H54 (cell line): Measurements from ENCODE around the gene SPHK1.
"Not testable (repeated sequence)": the region's sequence is repeated elsewhere in the genome, so short reads cannot be mapped to it uniquely, and the experiment has no call there.

ENCODE experiments used
- DNase-seq: peaks from one replicate; pipeline ENCODE4 v3.0.0; 2011; ENCODE audit warnings: low spot score, mixed read lengths; ENCODE audit not compliant: insufficient read length
- FAIRE-seq: peaks from 3 replicates; lab custom pipeline; 2011; peaks lifted over from hg19 to GRCh38; lab: Jason Lieb, UNC
- POLR2A ChIP-seq: IDR thresholded peaks from 2 replicates; pipeline ENCODE4 v1.6.1; 2011; ENCODE audit warnings: low read depth, mild to moderate bottlenecking, low read length

Gene SPHK1

GRCh38 chr17:76354317-76354729, 30.1 kb upstream of the SPHK1 start:
- DNase-seq = no peak
- no peak for FAIRE-seq
- no peak for TF ChIP-seq POLR2A

DNA sequence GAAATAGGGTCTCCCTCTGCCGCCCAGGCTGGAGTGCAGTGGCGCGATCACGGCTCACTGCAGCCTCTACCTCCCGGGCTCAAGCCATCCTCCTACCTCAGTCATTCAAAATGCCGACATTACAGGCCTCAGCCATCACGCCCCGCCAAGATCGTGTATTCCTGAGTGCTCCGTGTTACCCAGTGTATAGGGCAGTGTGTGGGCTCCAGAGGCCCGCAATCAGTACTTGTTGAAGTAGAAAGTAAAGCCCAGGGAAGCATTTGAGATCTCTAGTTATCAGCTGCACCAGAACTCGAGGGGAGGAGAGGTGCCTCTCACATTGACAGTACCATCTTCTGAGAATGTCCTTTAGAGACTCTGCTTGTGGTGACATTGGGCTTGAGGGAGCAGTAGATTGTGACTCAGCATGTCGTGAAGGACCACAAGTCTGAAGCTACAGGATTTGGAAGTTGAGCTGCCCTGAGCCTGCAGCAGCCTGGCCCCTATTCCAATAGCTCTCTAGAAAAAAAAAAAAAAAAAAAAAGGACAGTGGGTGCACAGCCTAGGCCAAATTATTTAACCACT, 29.6 kb upstream of the SPHK1 start:
- FAIRE-seq (no peak), DNase-seq (no peak)
- TF ChIP-seq POLR2A = no peak

- DNase-seq (no peak), FAIRE-seq (no peak)
- no peak for TF ChIP-seq POLR2A
Observed at GRCh38 chr17:76356803-76357456, 27.5 kb upstream of the SPHK1 start.

DNA sequence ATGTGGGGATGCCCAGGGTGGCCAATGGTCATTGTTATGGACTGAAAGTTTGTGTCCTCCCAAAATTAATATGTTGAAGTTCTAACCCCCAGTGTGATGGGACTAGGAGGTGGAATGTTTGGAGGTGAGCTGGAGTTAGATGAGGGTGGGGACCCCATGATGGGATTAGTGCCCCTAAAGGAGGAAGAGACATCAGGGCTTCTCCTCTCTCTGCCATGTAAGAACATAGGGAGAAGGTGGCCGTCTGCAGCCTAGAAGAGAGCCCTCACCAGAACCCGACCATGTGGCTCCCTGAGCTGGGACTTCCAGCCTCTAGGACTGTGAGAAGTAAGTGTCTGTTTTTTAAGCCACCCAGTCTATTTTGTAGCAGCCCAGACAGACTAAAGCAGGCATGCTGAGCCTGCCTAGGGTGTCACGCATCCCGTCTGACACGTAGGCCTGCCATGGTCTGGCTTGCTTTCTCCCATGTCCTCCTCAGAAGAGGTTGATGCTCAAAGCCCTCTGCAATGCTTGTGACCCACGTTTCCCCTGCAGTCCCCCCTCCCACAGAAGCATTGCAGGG, 26.7 kb upstream of the SPHK1 start:
- no peak for TF ChIP-seq POLR2A
- DNase-seq = no peak
- no peak for FAIRE-seq

DNA sequence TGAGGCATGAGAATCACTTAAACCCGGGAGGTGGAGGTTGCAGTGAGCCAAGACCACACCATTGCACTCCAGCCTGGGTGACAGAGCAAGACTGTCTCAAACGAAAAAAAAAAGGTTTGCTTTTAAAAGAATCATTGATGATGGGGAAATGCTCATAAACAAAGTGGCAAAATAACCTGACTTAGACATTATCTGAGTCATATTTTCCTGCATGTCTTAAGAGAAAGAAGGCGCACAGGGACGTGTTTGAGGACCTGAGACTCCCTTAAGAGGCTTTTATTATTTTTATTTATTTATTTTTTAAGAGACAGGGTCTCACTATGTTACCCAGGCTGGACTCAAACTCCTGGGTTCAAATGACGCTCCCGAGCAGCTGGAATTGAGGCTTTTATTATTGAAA, 25.0 kb upstream of the SPHK1 start:
- no peak for FAIRE-seq

GRCh38 chr17:76359776-76360175, 24.6 kb upstream of the SPHK1 start:
- DNase-seq, FAIRE-seq: not testable (repeated sequence)

More for the DNA sequence above, 25.0 kb upstream of the SPHK1 start:
- DNase-seq = no peak
- no peak for TF ChIP-seq POLR2A

- FAIRE-seq = no peak
- TF ChIP-seq POLR2A = no peak
- DNase-seq = no peak
Observed at GRCh38 chr17:76360461-76360860, 23.9 kb upstream of the SPHK1 start.

- DNase-seq (no peak), FAIRE-seq (no peak)
- TF ChIP-seq POLR2A = no peak
Observed at GRCh38 chr17:76363107-76363842, 21.1 kb upstream of the SPHK1 start.

GRCh38 chr17:76365256-76365903, 19.0 kb upstream of the SPHK1 start:
- TF ChIP-seq POLR2A = no peak
- no peak for DNase-seq
- no peak for FAIRE-seq

DNA sequence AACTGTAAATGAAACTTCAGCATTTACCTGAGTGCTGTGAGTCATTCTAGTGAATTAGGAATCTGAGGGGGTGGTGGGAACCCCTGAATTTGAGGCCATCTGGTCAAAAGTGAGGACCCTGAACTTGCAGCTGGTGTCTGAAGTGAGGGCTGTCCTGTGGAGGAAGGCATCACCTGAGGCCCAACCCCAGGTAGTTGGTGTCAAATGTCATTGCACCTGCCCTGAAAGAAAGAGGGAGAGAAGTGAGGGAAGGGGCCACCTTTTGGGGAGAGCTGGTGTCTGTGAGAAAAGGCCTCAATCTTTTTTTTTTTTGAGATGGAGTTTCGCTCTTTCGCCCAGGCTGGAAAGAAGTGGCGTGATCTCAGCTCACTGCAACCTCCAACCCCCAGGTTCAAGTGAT, 18.2 kb upstream of the SPHK1 start:
- FAIRE-seq = no peak
- DNase-seq = no peak
- TF ChIP-seq POLR2A = no peak

DNA sequence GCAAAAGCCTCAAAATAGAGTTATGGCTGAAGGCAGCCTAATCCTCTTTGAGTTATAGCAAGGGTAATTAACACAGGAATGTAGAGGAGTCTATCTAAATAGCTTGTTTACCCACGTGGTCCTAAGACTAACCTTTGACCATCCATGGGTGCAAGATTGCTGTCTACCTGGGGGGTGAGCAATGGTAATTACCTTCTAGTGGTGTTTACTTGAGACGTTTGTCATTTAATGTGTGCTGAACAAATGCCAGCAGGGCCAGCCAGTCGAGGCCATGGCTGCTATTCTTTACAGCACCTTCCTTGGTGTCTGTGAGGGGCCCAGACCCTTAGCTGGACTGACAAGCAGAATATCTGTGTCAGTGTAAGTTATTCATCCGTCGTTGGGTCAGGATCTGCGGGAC, 16.8 kb upstream of the SPHK1 start:
- no peak for TF ChIP-seq POLR2A
- no peak for DNase-seq
- no peak for FAIRE-seq

DNA sequence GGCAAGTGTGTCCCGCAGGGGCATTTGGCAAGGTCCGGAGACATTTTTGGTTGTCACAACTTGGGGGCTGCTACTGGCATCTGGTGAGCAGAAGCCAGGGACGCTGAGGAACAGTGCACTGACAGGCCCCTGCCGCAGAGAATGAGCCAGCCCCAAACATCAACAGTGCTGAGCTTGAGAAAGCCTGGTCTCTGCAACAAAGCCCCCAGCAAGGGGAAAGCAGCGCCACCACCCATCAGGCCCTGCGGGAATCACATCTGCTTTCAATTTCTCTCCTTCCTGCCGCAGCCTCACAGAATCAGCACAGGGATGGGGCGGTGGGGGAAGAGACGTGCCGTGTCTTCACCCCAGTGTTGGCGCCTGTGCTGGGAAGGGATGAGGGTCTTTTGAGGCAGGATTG, 15.9 kb upstream of the SPHK1 start:
- TF ChIP-seq POLR2A = no peak
- no peak for FAIRE-seq

DNA sequence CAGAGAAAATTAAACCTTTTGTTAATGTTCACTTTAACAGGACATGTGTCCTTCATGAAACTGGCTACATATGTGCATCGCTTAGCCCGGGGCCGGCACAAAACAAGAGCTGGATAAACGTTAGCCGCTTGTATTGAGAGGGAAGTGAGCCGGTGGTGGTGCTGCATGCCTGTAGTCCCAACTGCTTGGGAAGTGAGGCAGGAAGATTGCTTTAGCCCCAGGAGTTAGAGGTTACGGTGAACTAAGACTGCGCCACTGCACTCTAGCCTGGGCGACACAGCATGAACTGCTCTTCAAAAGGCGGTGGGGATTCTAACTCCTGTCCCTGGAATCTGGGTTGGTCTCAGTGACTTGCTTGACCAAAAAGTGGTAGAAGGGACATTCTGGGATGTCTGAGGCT, 15.0 kb upstream of the SPHK1 start:
- DNase-seq = no peak
- no peak for FAIRE-seq
- no peak for TF ChIP-seq POLR2A

More for the DNA sequence above, 15.9 kb upstream of the SPHK1 start:
- no peak for DNase-seq

DNA sequence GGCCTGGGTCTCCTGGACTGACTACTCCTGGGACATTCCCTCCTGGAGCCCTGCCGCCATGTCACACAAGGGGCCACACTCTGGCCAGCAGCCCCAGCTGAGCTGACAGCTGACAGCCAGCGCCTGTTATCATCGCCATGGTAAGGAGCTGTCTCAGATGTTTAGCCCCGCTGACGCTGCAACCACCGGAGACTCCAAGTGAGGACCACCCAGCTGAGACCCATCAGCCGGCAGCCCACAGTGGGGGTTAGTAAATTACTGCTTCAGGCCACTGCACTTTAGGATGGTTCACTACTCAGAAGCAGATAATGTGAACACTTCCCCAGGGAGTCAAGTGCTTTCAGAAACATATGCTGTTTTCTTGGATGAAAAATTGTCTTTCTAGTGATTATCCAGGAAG, 14.6 kb upstream of the SPHK1 start:
- FAIRE-seq (no peak), DNase-seq (no peak)
- no peak for TF ChIP-seq POLR2A
